CD4-positive, alpha-beta T cell treated with Interferon alpha-2 for 1 hour (primary cell): ENCODE data around the gene ZYX.

ENCODE experiments used
- DNase-seq, 2 donors: peaks; one replicate each; pipeline ENCODE4 v3.0.0-alpha.2; 2020 to 2022

The ZYX gene, protein sequence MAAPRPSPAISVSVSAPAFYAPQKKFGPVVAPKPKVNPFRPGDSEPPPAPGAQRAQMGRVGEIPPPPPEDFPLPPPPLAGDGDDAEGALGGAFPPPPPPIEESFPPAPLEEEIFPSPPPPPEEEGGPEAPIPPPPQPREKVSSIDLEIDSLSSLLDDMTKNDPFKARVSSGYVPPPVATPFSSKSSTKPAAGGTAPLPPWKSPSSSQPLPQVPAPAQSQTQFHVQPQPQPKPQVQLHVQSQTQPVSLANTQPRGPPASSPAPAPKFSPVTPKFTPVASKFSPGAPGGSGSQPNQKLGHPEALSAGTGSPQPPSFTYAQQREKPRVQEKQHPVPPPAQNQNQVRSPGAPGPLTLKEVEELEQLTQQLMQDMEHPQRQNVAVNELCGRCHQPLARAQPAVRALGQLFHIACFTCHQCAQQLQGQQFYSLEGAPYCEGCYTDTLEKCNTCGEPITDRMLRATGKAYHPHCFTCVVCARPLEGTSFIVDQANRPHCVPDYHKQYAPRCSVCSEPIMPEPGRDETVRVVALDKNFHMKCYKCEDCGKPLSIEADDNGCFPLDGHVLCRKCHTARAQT

DNA sequence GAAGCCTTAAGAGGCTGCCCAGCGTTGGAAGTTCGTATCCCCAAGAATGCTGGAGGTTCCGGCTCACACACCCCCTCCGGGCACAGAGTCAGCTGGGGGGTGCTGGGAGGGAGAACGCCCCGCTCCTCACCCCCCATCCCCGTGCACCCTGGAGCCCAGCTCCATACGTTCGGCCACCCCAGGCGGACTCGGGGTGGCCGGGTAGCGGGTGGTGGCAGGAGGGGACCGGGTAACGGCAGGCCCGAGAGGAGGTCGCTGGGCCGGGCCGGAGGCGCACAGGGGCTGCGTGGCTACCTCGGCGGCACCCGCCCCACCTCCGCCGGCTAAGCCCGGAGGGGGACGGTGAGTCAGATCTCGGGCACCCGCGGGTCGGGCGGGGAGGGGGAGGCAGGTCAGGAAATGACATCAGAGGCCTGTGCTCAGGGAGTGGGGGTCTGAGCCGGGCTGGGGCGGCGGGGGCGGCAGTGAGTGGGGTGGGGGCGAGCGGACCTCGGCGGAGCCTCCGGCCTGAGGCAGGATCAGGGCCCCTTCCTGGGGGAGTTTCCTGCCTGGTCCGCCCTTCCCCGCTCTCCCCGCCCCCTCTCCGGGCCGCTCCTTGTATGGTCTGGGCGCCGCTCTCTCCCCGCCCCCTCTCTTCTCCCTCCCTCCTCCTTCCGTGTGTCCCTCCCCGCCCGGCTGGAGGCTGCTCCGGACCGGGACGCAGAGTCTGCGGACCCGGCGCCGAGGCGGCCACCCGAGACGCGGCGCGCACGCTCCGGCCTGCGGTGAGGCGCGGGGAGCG lies at the start of gene ZYX:
Gene ZYX, plus strand, starts transcription at position 700 of the 781 bp plus-strand sequence. CDS start 227 bp downstream, outside the sequence.
- DNase-seq, result peak; percentile 87 to 88

DNA sequence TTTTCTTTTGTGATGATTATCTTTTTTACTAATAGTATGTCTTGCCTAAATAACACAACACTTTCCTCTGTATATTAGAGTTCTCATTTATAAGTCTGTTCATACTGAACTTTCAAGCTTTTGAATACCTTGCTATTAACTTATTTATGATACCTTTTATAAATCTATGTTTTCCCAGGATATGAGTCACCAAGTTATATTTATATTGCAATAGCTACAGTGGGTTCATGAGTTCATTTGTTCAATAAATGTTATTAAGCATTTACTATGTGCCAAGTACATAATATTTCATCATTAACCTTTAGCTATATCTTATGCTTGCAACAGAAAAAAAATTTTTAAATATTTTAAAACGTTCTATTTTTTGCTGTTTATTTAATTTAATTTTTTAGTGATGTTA lies 46.9 kb upstream of the ZYX start:
- no peak for DNase-seq

DNA sequence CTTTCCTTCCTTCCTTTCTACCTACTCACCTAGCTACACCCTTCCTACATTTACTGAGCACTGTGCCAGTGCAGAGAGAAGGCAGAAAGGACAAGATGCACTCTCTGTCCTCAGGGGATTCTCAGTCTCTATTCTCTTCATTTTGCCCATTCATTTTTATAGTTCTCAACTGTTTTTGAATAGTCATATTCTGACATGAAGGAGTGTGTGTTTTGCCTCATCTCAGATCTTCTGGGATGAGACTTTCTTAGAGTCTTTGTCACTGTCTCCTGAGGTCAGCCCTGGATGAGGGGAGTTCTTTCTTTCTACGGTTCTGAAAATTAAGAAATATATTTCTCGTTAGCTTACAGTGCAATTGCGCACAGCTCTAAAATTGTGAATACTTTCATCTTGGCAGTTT lies 43.9 kb upstream of the ZYX start:
- DNase-seq, result no peak

- DNase-seq, result no peak
These were observed 39.3 kb upstream of the ZYX start for GRCh38 chr7:143341842-143342241.

DNA sequence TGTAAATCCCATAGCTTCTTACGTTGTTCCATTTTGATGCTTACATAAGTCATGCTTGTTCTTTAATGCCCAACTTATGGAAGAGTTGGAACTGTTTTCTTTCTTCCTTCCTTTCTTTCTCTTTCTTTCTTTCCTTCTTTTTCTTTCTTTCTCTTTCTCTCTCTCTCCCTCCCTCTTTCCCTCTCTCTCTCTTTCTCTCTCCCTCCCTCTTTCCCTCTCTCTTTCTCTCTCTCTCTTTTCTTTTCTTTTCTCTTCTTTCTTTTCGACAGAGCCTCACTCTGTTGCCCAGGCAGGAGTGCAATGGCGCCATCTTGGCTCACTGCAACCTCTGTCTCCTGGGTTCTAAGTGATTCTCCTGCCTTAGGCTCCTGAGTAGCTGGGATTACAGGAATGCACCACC lies 37.5 kb upstream of the ZYX start:
- no peak for DNase-seq

GRCh38 chr7:143345428-143345900 lies 35.7 kb upstream of the ZYX start:
- peak; percentile 63 to 73 for DNase-seq

DNA sequence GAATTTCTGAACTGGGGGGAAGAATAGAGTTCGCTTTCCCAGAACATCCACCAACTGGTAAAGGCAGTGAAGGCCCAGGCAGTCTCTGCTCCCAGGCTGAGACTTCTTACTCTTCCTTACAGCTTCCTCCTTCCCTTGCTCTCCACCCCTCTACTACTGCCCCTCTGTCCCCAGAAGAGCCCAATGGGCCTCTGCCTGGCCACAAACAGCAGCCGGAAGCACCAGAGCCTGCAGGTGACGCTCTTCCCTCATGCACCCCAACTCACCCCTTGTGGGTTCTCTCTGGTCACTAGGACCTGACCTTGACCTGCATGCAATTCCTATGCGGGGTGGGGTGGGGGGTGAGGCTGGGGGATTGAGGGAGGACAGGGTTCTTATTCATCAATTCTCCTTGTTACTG lies 35.1 kb upstream of the ZYX start:
- DNase-seq, result no peak

DNA sequence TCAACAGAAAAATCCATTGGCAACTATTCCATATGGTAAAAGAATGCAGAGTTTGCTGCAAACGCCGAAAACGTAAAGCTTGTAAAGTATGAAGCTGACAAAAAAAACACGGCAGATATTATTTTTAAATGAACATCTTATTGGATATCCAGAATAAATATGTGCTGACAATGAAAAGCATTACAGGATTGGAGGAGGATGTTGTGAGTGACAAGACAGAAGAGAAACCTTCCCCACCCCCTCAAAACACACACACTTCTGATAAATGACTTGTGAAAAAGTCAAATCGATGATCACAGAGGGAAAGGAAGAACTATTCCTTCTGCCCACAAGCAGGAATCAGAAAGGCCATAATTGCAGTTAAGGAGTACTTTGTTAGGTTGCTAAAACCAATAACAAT lies 33.2 kb upstream of the ZYX start:
- no peak for DNase-seq

DNA sequence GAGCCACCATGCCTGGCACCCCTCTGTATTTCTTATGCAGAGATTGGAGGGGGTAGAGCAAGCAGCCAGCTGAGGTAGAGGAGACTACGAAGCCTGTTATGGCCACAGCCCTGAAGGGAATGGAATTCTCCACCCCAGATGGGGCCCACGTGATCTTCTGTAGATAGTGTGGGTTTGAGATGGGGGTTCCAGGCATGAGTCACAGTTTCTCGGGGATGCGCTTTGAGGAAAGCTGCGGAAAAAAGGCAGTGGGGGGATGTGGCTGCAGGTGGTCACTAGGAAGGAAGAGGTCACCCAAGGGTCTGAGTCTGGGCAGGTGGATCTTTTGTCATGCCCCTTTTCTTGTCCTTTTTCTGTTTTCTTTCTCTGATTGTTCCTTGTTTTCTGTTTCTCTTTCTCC lies 30.1 kb upstream of the ZYX start:
- no peak for DNase-seq

DNA sequence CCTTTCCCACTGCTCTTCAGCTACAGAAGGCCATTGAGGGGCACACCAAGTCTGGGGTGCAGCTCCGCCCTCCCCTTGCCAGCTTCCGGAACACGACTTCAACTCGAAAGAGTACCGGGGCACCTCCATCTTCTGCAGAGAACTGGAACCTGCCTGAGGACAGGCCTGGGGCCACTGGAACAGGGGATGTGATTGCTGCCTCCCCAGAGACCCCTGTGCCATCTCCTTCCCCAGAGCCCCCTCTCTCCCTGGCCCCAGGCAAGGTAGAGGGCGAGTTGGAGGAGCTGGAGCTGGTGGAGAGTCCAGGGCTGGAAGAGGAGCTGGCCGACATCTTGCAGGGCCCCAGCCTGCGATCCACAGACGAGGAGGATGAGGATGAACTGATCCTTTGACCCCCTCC lies 29.6 kb upstream of the ZYX start:
- no peak for DNase-seq

GRCh38 chr7:143352531-143353002 lies 28.6 kb upstream of the ZYX start:
- DNase-seq, result no peak

GRCh38 chr7:143354376-143354775 lies 26.8 kb upstream of the ZYX start:
- DNase-seq, result no peak

GRCh38 chr7:143354965-143355364 lies 26.2 kb upstream of the ZYX start:
- DNase-seq, result no peak

DNA sequence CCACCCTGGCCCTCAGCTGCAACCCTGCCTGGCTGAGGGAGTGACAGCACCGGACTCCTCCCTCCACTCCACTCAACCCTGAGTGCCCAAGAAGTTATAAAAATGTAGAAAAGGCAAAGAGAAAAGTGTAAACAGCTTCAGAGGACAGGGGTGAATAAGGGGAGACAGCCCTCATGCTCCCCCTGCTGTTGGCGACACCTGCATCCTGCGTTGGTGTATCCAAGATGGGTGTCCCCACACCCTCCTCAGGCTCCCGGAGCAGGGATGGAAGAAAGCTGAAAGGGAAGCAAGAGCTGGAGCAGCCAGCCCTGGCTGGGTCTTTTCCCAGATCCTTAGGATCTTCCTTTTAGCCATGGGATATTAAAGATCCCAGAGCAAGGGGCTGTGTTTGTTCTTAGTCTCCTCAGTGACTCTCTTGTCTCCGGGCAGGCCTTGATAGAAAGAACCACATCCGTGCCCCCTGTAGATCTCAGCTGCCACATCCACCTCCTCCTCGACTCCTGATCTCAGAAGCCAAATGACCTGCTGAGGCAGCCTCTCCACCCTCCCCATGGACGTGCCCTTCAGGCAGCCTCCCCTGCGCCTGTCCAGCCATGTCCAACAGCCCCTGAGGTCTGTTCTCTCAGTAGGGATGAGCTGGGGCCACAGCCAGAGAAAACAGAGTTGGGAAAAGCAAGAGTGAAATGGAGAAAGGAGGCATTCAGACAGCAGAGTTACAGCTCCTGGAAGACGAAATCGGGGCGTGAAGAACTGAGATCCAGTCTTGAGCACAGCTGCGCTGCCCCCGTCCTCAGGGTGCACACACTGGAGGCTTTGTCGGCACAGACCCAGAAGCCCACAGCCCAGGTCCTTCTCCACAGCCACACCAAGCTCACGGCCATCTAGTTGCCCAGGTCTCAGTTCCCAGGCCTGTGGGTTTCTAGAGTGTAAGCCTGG lies 25.4 kb upstream of the ZYX start:
- no peak for DNase-seq

- no peak for DNase-seq
These were observed 24.6 kb upstream of the ZYX start for GRCh38 chr7:143356414-143357050.

GRCh38 chr7:143358626-143359025 lies 22.5 kb upstream of the ZYX start:
- DNase-seq, result no peak

DNA sequence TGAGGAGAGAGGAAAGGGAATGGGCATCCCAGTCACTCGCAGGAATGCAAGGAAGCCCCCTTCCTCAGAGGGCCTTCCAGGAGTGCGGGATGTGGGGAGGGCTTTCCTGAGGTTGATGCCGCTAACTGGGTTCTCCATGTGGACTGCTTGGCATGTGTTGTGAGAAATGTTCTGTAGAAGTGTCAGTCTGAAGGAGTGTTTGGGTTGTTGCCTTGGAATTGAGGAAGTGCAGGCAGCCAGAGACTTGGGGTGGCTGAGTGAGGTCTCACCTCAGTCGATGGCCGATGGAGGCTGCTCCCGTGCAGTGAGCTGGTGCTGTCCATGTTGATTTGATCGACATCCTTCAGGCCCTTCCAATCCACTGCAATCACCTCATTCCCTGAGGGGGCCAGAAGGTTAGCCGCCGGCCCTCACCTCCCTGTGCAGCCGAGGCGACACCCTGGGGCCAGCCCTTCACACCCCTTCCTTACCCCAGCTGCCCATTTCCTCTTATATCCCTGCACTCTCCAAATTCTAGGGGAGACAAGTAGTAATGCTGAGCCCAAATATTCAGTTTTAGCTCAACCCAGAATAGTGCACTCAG lies 21.3 kb upstream of the ZYX start:
- no peak for DNase-seq

DNA sequence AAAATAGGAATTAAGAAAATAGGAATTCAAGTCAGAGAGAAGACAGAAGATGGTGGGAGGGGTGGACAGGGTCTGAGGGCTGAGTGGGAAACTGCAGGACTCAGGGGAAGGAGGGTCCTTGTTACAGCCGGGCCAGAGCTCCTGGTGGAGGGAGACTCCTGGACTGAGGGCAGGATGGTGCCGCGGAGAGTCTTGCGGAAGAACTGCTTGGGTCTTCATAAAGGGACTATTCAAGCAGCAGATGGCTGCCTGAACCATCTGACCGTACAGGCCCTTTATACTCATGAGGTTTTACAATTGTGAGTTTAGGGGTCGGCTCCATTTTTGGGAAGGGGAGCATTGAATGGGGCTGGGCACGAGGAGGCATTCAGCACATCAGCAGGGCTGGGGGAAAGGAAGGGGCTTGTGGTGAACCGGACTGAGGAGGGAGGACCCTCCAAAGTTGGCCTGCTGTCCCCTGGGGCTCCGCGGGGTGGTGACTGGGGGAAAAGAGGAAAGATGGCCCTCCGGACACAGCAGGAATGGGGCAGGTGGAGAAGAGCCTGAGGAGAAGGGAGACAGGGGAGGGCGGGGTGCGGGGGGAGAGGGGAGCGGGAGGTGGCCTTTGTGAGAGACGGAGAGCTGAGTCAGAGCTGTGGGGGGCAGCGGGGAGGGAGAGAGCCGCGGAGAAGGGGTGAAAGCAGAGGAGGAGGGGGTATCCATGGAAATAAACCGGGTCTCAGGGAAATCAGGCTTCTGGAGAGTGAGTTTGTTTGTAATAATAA lies 20.2 kb upstream of the ZYX start:
- DNase-seq, result no peak

- no peak for DNase-seq
These were observed 19.5 kb upstream of the ZYX start for GRCh38 chr7:143361552-143362130.
